ENCODE results near the gene ITPR1.

DNA sequence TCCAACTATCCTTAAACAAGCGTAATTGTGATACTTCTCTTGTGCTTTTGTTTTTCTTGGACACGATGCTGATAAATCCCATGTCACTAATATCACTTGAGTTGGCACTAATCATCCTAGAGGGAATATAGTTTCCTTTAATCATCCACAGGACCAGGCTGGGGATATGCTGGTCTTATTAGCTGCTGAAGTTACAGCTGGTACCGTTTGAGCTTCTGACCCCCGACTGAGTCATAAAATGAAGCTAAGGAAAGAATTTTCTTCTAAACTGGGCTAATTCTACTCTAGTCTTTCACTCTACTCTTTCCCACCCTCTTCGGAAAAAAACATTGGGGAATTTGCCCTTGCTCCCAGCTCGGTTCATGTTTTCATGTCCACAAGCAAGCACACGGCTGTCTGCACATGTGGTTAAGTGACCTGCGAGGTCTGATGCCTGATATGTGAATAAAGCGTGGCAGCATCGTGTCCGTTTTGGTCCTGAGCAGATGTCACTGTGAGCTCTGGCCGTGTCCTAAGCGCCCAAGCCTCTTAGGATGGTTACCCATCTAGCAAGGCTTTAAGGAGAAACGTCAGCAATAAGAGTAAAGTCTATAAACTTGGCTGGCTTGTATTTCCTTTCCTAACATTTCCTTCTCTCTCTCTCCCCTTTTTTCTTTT, 223.7 kb downstream of the ITPR1 start:
- TF ChIP-seq, protein P1, sequence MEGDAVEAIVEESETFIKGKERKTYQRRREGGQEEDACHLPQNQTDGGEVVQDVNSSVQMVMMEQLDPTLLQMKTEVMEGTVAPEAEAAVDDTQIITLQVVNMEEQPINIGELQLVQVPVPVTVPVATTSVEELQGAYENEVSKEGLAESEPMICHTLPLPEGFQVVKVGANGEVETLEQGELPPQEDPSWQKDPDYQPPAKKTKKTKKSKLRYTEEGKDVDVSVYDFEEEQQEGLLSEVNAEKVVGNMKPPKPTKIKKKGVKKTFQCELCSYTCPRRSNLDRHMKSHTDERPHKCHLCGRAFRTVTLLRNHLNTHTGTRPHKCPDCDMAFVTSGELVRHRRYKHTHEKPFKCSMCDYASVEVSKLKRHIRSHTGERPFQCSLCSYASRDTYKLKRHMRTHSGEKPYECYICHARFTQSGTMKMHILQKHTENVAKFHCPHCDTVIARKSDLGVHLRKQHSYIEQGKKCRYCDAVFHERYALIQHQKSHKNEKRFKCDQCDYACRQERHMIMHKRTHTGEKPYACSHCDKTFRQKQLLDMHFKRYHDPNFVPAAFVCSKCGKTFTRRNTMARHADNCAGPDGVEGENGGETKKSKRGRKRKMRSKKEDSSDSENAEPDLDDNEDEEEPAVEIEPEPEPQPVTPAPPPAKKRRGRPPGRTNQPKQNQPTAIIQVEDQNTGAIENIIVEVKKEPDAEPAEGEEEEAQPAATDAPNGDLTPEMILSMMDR (conservative IDR thresholded peaks at IDR 0.05; ENCODE audit: low read depth in 2 of 2) = no peak
- TF ChIP-seq EZH2phosphoT487 (IDR thresholded peaks at IDR 0.05; ENCODE audit: unreplicated experiment) = no peak
- TF ChIP-seq, protein P2, sequence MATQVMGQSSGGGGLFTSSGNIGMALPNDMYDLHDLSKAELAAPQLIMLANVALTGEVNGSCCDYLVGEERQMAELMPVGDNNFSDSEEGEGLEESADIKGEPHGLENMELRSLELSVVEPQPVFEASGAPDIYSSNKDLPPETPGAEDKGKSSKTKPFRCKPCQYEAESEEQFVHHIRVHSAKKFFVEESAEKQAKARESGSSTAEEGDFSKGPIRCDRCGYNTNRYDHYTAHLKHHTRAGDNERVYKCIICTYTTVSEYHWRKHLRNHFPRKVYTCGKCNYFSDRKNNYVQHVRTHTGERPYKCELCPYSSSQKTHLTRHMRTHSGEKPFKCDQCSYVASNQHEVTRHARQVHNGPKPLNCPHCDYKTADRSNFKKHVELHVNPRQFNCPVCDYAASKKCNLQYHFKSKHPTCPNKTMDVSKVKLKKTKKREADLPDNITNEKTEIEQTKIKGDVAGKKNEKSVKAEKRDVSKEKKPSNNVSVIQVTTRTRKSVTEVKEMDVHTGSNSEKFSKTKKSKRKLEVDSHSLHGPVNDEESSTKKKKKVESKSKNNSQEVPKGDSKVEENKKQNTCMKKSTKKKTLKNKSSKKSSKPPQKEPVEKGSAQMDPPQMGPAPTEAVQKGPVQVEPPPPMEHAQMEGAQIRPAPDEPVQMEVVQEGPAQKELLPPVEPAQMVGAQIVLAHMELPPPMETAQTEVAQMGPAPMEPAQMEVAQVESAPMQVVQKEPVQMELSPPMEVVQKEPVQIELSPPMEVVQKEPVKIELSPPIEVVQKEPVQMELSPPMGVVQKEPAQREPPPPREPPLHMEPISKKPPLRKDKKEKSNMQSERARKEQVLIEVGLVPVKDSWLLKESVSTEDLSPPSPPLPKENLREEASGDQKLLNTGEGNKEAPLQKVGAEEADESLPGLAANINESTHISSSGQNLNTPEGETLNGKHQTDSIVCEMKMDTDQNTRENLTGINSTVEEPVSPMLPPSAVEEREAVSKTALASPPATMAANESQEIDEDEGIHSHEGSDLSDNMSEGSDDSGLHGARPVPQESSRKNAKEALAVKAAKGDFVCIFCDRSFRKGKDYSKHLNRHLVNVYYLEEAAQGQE (IDR thresholded peaks at IDR 0.05; ENCODE audit: unreplicated experiment) = no peak
- TF ChIP-seq POLR2AphosphoS5 (IDR thresholded peaks at IDR 0.05; ENCODE audit: low read depth) = no peak
- TF ChIP-seq EZH2 (IDR thresholded peaks at IDR 0.05; ENCODE audit: low read depth, unreplicated experiment) = no peak
- TF ChIP-seq CREB1 (CRISPR knock-in tag; IDR thresholded peaks at IDR 0.05; ENCODE audit: low read depth) = no peak
- TF ChIP-seq ZNF114 (CRISPR knock-in tag; IDR thresholded peaks at IDR 0.05) = no peak

Data from GM23338 (cell line).